Stomach (tissue), 4 donors: ENCODE measurements around the gene DCLK1.

Experiments
- CTCF ChIP-seq, 7 experiments: fragments of 450-650 bp in 4 of 7; fragments of 200-600 bp in 3 of 7; sonication (generic) in 3 of 7; IDR thresholded peaks; one replicate each; pipeline ENCODE4 v1.5.1; 2016 to 2019; ENCODE audit warnings: antibody characterized with exemption in 7 of 7, control low read depth in 2 of 7, mild to moderate bottlenecking in 1 of 7
- POLR2A ChIP-seq, 4 donors: fragments of 450-650 bp; IDR thresholded peaks; one replicate each; pipeline ENCODE4 v1.6.1; 2016; ENCODE audit warnings: antibody characterized with exemption in 4 of 4, control low read depth in 2 of 4, mild to moderate bottlenecking in 1 of 4, moderate library complexity in 1 of 4
- POLR2AphosphoS5 ChIP-seq, 3 donors: sonication (generic); formaldehyde crosslinking; IDR thresholded peaks; one replicate each; pipeline ENCODE4 v1.6.1; 2016; ENCODE audit warnings: antibody characterized with exemption in 3 of 3

- TF ChIP-seq CTCF (IDR thresholded peaks at IDR 0.05) (no peak), POLR2A (IDR thresholded peaks at IDR 0.05) (no peak), POLR2AphosphoS5 (IDR thresholded peaks at IDR 0.05) (no peak)
Measured at GRCh38 chr13:36072152-36072935, 58.8 kb downstream of the DCLK1 start.
